Lower lobe of right lung (tissue), 2 donors: ENCODE results near the gene PCBP2. TPM values are rescaled to one million over a fixed set of nuclear protein-coding genes. Genes with fewer than 3 reads are reported as not detected.
"Not testable (repeated sequence)": the region's sequence is repeated elsewhere in the genome, so short reads cannot be mapped to it uniquely, and the experiment has no call there.

Source experiments
- ATAC-seq, 2 donors: fragments of 200-7000 bp; cut with Tn5 transposase; one replicate each; pipeline ENCODE4 v1.9.1; 2020 to 2022; ENCODE audit warnings: mild to moderate bottlenecking in 2 of 2, moderate library complexity in 2 of 2
- DNase-seq: peaks from one replicate; pipeline ENCODE4 v3.0.0-alpha.2; 2020
- H3K27ac ChIP-seq: fragments of 200-600 bp; one replicate; pipeline ENCODE4 v1.8.0; 2022
- H3K27me3 ChIP-seq: fragments of 200-600 bp; one replicate; pipeline ENCODE4 v1.8.0; 2022; ENCODE audit warnings: low read depth
- H3K36me3 ChIP-seq: fragments of 200-600 bp; one replicate; pipeline ENCODE4 v1.8.0; 2022; ENCODE audit warnings: mild to moderate bottlenecking
- H3K4me1 ChIP-seq: fragments of 200-600 bp; one replicate; pipeline ENCODE4 v1.8.0; 2022
- H3K4me3 ChIP-seq: fragments of 200-600 bp; one replicate; pipeline ENCODE4 v1.8.0; 2022; ENCODE audit warnings: mild to moderate bottlenecking
- H3K9me3 ChIP-seq: fragments of 200-600 bp; one replicate; pipeline ENCODE4 v1.8.0; 2022
- CTCF ChIP-seq: fragments of 200-600 bp; IDR thresholded peaks from one replicate; pipeline ENCODE4 v1.8.0; 2022; ENCODE audit warnings: antibody characterized with exemption, mild to moderate bottlenecking
- intact Hi-C: fragments of 100-400 bp; cut with DNase I; formaldehyde crosslinking; loops from one replicate; pipeline ENCODE4 v1.11.0; 2022
- long read RNA-seq: library from polyadenylated mRNA; unstranded; transcript quantifications from one replicate; pipeline ENCODE4 v2.0.0, GENCODE V29; 2021
- total RNA-seq: library from RNA; stranded (reverse); fragmentation: NEBNext Ultra II Directional; extraction: Animal tissue kit (Norgen Biotek cat#: 25700); gene quantifications from one replicate; pipeline ENCODE4 v1.2.1, GENCODE V29; 2021
- donor health status: DM: no; HTN: yes; CAD: no; lungs with severe emphysema.

PCBP2 gene
- 767 TPM for total RNA-seq
- long read RNA-seq, transcript PCBP2-207 (15 exons, 1,457 nt), result major isoform, 23 of 304 reads
- long read RNA-seq, transcript PCBP2-201 (14 exons, 1,730 nt), result minor isoform, 22 of 304 reads
- long read RNA-seq, transcript PCBP2-202 (15 exons, 1,814 nt), result minor isoform, 17 of 304 reads
- long read RNA-seq, transcript PCBP2-203 (13 exons, 3,026 nt), result minor isoform, 19 of 304 reads
- long read RNA-seq, partial matches to known transcripts, result 72 of 304 reads
- long read RNA-seq, other reads (novel, unspliced or antisense), result 102 of 304 reads

GRCh38 chr12:53451661-53452158 is at the start of gene PCBP2:
PCBP2 (plus strand) TSS chr12:53452102; CDS start chr12:53454801, 2,699 bp downstream.
- peak within 1 kb of the TSS; percentile 75 for H3K4me3 ChIP-seq
- peak within 1 kb of the TSS; percentile 94 for H3K27ac ChIP-seq
- intact Hi-C loops, result no loop called here
- peaks cover 53% of the 10 kb centered on the region for H3K36me3 ChIP-seq
- ATAC-seq (peak; percentile 98), DNase-seq (peak; percentile 98)
- H3K9me3 ChIP-seq, result no peaks in the 10 kb centered on the region
- no peaks in the 10 kb centered on the region for H3K27me3 ChIP-seq
- peaks cover 24% of the 10 kb centered on the region for H3K4me1 ChIP-seq
- peak; percentile 88 for TF ChIP-seq CTCF

- intact Hi-C loops, H3K27me3 ChIP-seq, H3K9me3 ChIP-seq, H3K27ac ChIP-seq, H3K4me3 ChIP-seq, DNase-seq, H3K4me1 ChIP-seq, ATAC-seq: not testable (repeated sequence)
- peaks cover 54% of the 10 kb centered on the region for H3K36me3 ChIP-seq
These were observed 49.6 kb upstream of the PCBP2 start for GRCh38 chr12:53402351-53402750.

GRCh38 chr12:53402871-53403270 is 49.0 kb upstream of the PCBP2 start:
- intact Hi-C loops, result no loop called here
- H3K4me1 ChIP-seq, result no peaks in the 10 kb centered on the region
- H3K9me3 ChIP-seq, result no peaks in the 10 kb centered on the region
- no peak overlapping the region for H3K4me3 ChIP-seq
- no peak overlapping the region for H3K27ac ChIP-seq
- no peak for TF ChIP-seq CTCF
- DNase-seq (no peak), ATAC-seq (no peak)
- H3K27me3 ChIP-seq, result no peaks in the 10 kb centered on the region
- peaks cover 59% of the 10 kb centered on the region for H3K36me3 ChIP-seq

GRCh38 chr12:53410951-53411350 is 41.0 kb upstream of the PCBP2 start:
- peaks cover 77% of the 10 kb centered on the region for H3K36me3 ChIP-seq
- ATAC-seq (no peak), DNase-seq (no peak)
- no peaks in the 10 kb centered on the region for H3K27me3 ChIP-seq
- TF ChIP-seq CTCF, result no peak
- H3K4me3 ChIP-seq, result no peak overlapping the region
- intact Hi-C loops, result no loop called here
- peaks cover 24% of the 10 kb centered on the region for H3K4me1 ChIP-seq
- H3K27ac ChIP-seq, result no peak overlapping the region
- H3K9me3 ChIP-seq, result no peaks in the 10 kb centered on the region

GRCh38 chr12:53413485-53414204 is 38.3 kb upstream of the PCBP2 start:
- Histone ChIP-seq H3K9me3 (no peaks in the 10 kb centered on the region), H3K27me3 (no peaks in the 10 kb centered on the region), H3K4me3 (no peak overlapping the region), H3K27ac (no peak overlapping the region), H3K36me3 (peaks cover 50% of the 10 kb centered on the region), H3K4me1 (peaks cover 31% of the 10 kb centered on the region)
- intact Hi-C loops, result no loop called here
- ATAC-seq (no peak), DNase-seq (no peak)
- TF ChIP-seq CTCF, result no peak
